WERI-Rb-1 (cell line): ENCODE data around the gene AATF.
A peak's percentile ranks its signal among the peaks of the same experiment; 100 is the strongest.

Experiments used
- DNase-seq: peaks from one replicate; pipeline ENCODE4 v3.0.0-alpha.2; 2020
- H3K27ac ChIP-seq: fragments of 250-450 bp; sonication (Bioruptor Pico); 2 replicates; pipeline ENCODE4 v1.5.1; 2020; ENCODE audit warnings: mild to moderate bottlenecking, moderate library complexity
- H3K27me3 ChIP-seq: fragments of 250-450 bp; sonication (Bioruptor Pico); 2 replicates; pipeline ENCODE4 v1.5.1; 2021; ENCODE audit warnings: mild to moderate bottlenecking, low read depth, moderate library complexity; ENCODE audit not compliant: insufficient read depth, severe bottlenecking
- H3K36me3 ChIP-seq: fragments of 250-450 bp; sonication (Bioruptor Pico); 2 replicates; pipeline ENCODE4 v1.5.1; 2020; ENCODE audit warnings: mild to moderate bottlenecking, moderate library complexity
- H3K4me3 ChIP-seq: 2 replicates; pipeline ENCODE4 v1.5.1; 2011; ENCODE audit warnings: low read depth, mild to moderate bottlenecking, control low read depth, low read length
- H3K9me3 ChIP-seq: fragments of 250-450 bp; sonication (Bioruptor Pico); 2 replicates; pipeline ENCODE4 v1.5.1; 2021; ENCODE audit warnings: mild to moderate bottlenecking, moderate library complexity; ENCODE audit not compliant: severe bottlenecking
- TF ChIP-seq, protein P1 (sequence below): IDR thresholded peaks from 2 replicates; pipeline ENCODE4 v1.5.1; 2011; ENCODE audit warnings: low read depth, mild to moderate bottlenecking, control low read depth, inconsistent platforms, low read length

Gene AATF

DNA sequence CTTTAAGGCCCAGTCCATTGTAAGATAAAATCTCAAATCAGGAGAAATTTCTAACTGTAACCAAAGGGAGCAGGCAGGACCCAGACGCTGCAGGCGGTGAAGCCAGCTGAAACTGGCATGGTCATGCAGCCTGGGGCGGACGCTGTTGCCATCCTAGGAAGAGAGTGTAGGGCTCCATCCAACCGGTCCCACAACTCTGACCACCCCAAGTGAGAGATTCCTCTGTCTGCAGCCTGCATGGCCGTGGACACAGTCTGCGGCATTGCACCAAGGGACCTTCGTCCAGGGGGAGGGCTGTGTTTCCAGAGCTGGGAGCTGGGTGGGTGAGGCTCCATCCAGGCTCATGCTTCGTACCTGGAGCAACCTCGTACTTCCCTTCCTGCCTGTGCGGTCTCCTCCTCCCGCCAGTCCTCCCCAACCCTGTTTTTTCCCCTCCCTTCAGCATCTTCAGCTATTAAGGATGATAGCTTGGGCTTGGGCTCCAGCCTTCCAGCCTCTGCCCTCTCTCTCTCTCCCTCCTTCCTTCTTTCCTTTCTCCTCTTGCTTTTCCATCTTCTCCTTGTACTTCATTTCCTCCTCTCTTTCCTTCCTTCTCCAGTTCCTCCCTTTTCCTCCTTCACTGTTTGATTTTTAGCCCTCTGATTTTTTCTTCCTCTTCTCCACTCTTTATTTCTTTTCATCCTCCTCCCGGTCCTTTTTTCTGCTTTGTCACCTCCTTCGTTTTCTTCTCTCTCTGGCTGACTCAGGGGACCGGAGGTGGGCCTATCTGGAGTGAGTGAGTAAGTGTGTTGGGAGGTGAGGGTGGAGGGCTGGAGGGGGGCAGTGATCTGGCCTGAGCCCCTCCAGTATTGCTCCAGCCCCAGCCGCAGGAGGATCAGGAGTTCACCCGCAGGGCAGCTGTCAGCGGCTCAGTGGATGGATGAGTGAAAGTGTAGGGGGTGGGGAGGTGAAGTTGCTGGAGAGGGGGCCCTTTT, 28.4 kb upstream of the AATF start:
- H3K9me3 ChIP-seq: no peaks in the 10 kb centered on the region
- H3K27ac ChIP-seq: no peak overlapping the region
- no peak overlapping the region for H3K4me3 ChIP-seq
- DNase-seq: peak; percentile 67
- H3K27me3 ChIP-seq: peaks cover 24% of the 10 kb centered on the region
- H3K36me3 ChIP-seq: no peaks in the 10 kb centered on the region
- TF ChIP-seq, protein P1, sequence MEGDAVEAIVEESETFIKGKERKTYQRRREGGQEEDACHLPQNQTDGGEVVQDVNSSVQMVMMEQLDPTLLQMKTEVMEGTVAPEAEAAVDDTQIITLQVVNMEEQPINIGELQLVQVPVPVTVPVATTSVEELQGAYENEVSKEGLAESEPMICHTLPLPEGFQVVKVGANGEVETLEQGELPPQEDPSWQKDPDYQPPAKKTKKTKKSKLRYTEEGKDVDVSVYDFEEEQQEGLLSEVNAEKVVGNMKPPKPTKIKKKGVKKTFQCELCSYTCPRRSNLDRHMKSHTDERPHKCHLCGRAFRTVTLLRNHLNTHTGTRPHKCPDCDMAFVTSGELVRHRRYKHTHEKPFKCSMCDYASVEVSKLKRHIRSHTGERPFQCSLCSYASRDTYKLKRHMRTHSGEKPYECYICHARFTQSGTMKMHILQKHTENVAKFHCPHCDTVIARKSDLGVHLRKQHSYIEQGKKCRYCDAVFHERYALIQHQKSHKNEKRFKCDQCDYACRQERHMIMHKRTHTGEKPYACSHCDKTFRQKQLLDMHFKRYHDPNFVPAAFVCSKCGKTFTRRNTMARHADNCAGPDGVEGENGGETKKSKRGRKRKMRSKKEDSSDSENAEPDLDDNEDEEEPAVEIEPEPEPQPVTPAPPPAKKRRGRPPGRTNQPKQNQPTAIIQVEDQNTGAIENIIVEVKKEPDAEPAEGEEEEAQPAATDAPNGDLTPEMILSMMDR: no peak

DNA sequence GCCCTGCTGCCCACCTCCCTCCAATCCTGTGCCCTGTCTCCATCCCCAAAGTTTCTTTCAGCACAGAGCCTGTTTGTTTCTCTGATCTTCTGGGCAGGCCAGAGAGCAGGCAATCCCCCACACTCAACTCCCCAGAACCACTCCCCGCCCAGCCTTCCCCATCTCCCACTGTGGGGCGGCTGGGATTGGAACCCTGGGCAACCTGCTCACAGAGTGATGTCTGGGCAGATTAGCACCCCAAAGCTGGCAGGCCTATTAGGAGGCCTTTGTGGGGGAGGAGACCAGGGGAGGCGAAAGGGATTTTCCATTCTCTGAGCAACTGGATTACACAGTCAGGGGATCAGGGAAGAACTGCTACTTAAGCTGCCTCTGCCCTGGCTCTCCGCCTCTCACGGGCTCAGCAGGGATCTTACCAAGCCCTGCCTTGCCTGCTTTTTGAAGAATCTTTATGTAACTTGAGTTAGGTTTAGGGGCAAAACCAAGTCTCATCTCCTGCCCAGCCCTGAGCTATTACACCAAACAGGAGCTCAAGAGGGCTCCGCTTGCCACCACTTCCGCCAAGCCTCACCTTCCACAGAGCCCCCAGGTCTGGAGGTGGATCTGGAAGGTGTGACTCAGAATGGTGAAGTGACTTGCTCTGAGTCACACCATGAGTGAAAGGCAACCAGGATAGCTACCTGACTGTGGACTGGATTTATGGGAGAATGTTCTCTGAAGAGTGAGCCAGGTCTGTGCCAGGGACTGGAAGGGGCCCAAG, 27.5 kb upstream of the AATF start:
- Histone ChIP-seq H3K36me3 (no peaks in the 10 kb centered on the region), H3K9me3 (no peaks in the 10 kb centered on the region), H3K27ac (no peak overlapping the region), H3K27me3 (peaks cover 24% of the 10 kb centered on the region), H3K4me3 (no peak overlapping the region)
- TF ChIP-seq, protein P1: no peak
- DNase-seq: peak; percentile 86

DNA sequence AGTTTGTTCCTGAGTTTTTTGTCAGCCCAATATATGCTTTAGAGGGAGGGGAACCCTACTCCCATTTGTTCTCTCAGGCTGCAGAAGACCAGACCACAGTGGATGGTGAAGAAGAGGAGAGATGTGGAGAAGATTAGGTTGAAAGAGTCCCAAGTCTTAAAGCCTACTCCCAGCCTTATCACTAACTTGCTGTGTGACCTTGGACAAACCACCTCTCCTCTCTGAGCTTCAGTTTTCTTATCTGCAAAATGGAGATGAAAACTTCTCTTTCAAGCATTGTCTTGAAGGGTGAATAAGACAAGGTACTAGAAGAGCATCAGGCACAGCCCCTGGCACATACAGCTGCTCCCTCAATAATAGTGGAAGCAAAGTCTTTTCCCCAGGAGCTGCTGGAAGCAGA, 26.6 kb upstream of the AATF start:
- DNase-seq: no peak
- H3K4me3 ChIP-seq: no peak overlapping the region
- no peaks in the 10 kb centered on the region for H3K9me3 ChIP-seq
- no peak overlapping the region for H3K27ac ChIP-seq
- H3K36me3 ChIP-seq: no peaks in the 10 kb centered on the region
- TF ChIP-seq, protein P1: no peak
- peaks cover 24% of the 10 kb centered on the region for H3K27me3 ChIP-seq

DNA sequence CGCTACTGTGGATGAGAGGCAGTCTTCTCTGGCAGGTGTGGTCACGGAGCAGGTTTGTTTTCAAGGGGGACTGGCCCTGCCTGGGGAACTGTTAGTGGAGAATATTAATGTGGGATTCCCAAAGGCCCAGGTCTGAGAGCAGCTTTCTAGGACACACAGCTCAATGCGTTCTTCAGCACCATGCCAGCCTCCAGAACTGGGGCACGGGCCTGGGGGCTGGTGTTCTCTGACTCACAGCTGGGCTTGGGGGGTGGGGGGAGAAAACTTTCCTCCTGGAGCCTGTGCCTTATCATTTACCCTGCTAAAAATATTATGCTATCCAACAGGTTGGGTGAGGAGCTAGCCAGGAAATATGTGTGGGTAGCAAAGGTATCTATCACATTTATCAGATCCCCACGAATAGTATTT, 24.9 kb upstream of the AATF start:
- Histone ChIP-seq H3K36me3 (no peaks in the 10 kb centered on the region), H3K9me3 (no peaks in the 10 kb centered on the region), H3K27ac (no peak overlapping the region), H3K4me3 (no peak overlapping the region), H3K27me3 (peaks cover 34% of the 10 kb centered on the region)
- DNase-seq: no peak
- TF ChIP-seq, protein P1: no peak

DNA sequence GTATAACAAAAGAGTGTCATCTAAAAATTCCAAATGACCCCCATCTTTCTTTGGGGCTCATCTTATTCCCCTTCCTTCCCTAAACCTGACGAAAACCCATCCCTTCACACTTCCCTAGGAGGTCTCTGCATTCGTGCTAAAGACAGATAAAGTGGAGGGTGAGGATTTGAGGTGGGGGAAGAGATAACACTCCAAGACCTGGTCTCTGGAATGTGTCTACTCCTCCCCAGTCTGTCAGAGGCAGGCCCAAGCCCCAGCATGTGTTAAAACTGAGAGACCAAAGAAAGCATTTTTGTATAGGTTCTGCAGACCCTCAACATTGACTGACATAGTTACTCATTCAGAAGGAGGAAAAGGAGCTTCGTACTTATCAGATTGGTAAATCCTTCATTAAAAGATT, 22.5 kb upstream of the AATF start:
- TF ChIP-seq, protein P1: no peak
- Histone ChIP-seq H3K9me3 (no peaks in the 10 kb centered on the region), H3K36me3 (no peaks in the 10 kb centered on the region), H3K27me3 (peaks cover 49% of the 10 kb centered on the region), H3K27ac (no peak overlapping the region), H3K4me3 (no peak overlapping the region)
- no peak for DNase-seq
